ACC112 (cell line): ENCODE results near the gene ABCD3.
A peak's percentile ranks its signal among the peaks of the same experiment; 100 is the strongest.

Source experiments
- H2AFZ ChIP-seq: fragments of 200-600 bp; sonication (generic); one replicate; pipeline ENCODE4 v1.6.0; 2017; ENCODE audit warnings: antibody characterized with exemption, low read length; ENCODE audit not compliant: unreplicated experiment
- H3K27ac ChIP-seq: fragments of 200-600 bp; sonication (generic); 2 replicates; pipeline ENCODE4 v1.5.1; 2014; ENCODE audit warnings: low read depth, mild to moderate bottlenecking, antibody characterized with exemption, low read length, moderate library complexity
- H3K27me3 ChIP-seq: fragments of 200-600 bp; sonication (generic); 2 replicates; pipeline ENCODE4 v1.6.1; 2014; ENCODE audit warnings: mild to moderate bottlenecking, antibody characterized with exemption, low read length, moderate library complexity, mixed read lengths; ENCODE audit not compliant: insufficient read depth
- H3K36me3 ChIP-seq: fragments of 200-600 bp; sonication (generic); 2 replicates; pipeline ENCODE4 v1.6.1; 2016; ENCODE audit warnings: mild to moderate bottlenecking, antibody characterized with exemption, low read length, moderate library complexity, mixed read lengths; ENCODE audit not compliant: insufficient read depth
- H3K4me1 ChIP-seq: fragments of 200-600 bp; sonication (generic); one replicate; pipeline ENCODE4 v1.6.1; 2016; ENCODE audit warnings: low read length, mixed read lengths; ENCODE audit not compliant: insufficient read depth, unreplicated experiment, control insufficient read depth
- H3K4me3 ChIP-seq: fragments of 200-600 bp; sonication (generic); 2 replicates; pipeline ENCODE4 v1.5.1; 2014; ENCODE audit warnings: mild to moderate bottlenecking, low read depth, low read length
- H3K79me2 ChIP-seq: fragments of 200-600 bp; sonication (generic); one replicate; pipeline ENCODE4 v1.6.0; 2016; ENCODE audit warnings: low read length; ENCODE audit not compliant: control insufficient read depth, unreplicated experiment, insufficient read depth

The ABCD3 gene

GRCh38 chr1:94549706-94550105 lies 131.5 kb downstream of the ABCD3 start:
- H3K36me3 ChIP-seq = no peaks in the 10 kb centered on the region
- no peaks in the 10 kb centered on the region for H3K27me3 ChIP-seq
- H3K79me2 ChIP-seq = no peaks in the 10 kb centered on the region
- no peak overlapping the region for H3K4me3 ChIP-seq
- no peak overlapping the region for H3K27ac ChIP-seq
- peaks cover 21% of the 10 kb centered on the region for H3K4me1 ChIP-seq
- no peak overlapping the region for H2AFZ ChIP-seq

GRCh38 chr1:94550396-94550795 lies 132.2 kb downstream of the ABCD3 start:
- H3K4me3 ChIP-seq = no peak overlapping the region
- no peaks in the 10 kb centered on the region for H3K36me3 ChIP-seq
- no peak overlapping the region for H3K27ac ChIP-seq
- peaks cover 16% of the 10 kb centered on the region for H3K4me1 ChIP-seq
- no peaks in the 10 kb centered on the region for H3K27me3 ChIP-seq
- H3K79me2 ChIP-seq = no peaks in the 10 kb centered on the region
- no peak overlapping the region for H2AFZ ChIP-seq

- Histone ChIP-seq H3K4me3 (no peak overlapping the region), H3K27me3 (no peaks in the 10 kb centered on the region), H3K36me3 (no peaks in the 10 kb centered on the region), H3K27ac (no peak overlapping the region), H3K79me2 (no peaks in the 10 kb centered on the region), H3K4me1 (peaks cover 15% of the 10 kb centered on the region), H2AFZ (no peak overlapping the region)
These were observed 132.6 kb downstream of the ABCD3 start for GRCh38 chr1:94550800-94551241.

- Histone ChIP-seq H3K79me2 (no peaks in the 10 kb centered on the region), H3K4me3 (no peak overlapping the region), H3K36me3 (no peaks in the 10 kb centered on the region), H3K27ac (no peak overlapping the region), H2AFZ (no peak overlapping the region), H3K27me3 (no peaks in the 10 kb centered on the region), H3K4me1 (peaks cover 15% of the 10 kb centered on the region)
These were observed 133.3 kb downstream of the ABCD3 start for GRCh38 chr1:94551449-94551848.

- no peaks in the 10 kb centered on the region for H3K36me3 ChIP-seq
- H2AFZ ChIP-seq = no peak overlapping the region
- peaks cover 15% of the 10 kb centered on the region for H3K4me1 ChIP-seq
- no peak overlapping the region for H3K4me3 ChIP-seq
- H3K79me2 ChIP-seq = no peaks in the 10 kb centered on the region
- H3K27ac ChIP-seq = no peak overlapping the region
- H3K27me3 ChIP-seq = no peaks in the 10 kb centered on the region
These were observed 133.9 kb downstream of the ABCD3 start for GRCh38 chr1:94552071-94552586.

- Histone ChIP-seq H3K27ac (no peak overlapping the region), H2AFZ (peak overlapping the region; percentile 83), H3K4me3 (peak overlapping the region; percentile 49; the same call in 1 of the 2 replicates)
These were observed 135.1 kb downstream of the ABCD3 start for GRCh38 chr1:94553323-94553730.

GRCh38 chr1:94553931-94554330 lies 135.7 kb downstream of the ABCD3 start:
- Histone ChIP-seq H3K27me3 (no peaks in the 10 kb centered on the region), H3K36me3 (no peaks in the 10 kb centered on the region), H3K79me2 (no peaks in the 10 kb centered on the region), H3K27ac (no peak overlapping the region), H3K4me3 (no peak overlapping the region), H3K4me1 (peaks cover 15% of the 10 kb centered on the region), H2AFZ (no peak overlapping the region)

More at GRCh38 chr1:94553323-94553730, 135.1 kb downstream of the ABCD3 start:
- H3K4me1 ChIP-seq = peaks cover 15% of the 10 kb centered on the region
- H3K79me2 ChIP-seq = no peaks in the 10 kb centered on the region
- no peaks in the 10 kb centered on the region for H3K27me3 ChIP-seq
- H3K36me3 ChIP-seq = no peaks in the 10 kb centered on the region

GRCh38 chr1:94554580-94554979 lies 136.4 kb downstream of the ABCD3 start:
- no peaks in the 10 kb centered on the region for H3K79me2 ChIP-seq
- H3K27me3 ChIP-seq = no peaks in the 10 kb centered on the region
- H3K36me3 ChIP-seq = no peaks in the 10 kb centered on the region
- H2AFZ ChIP-seq = no peak overlapping the region
- no peak overlapping the region for H3K4me3 ChIP-seq
- peaks cover 15% of the 10 kb centered on the region for H3K4me1 ChIP-seq
- no peak overlapping the region for H3K27ac ChIP-seq

GRCh38 chr1:94555091-94555490 lies 136.9 kb downstream of the ABCD3 start:
- no peak overlapping the region for H2AFZ ChIP-seq
- peaks cover 15% of the 10 kb centered on the region for H3K4me1 ChIP-seq
- no peaks in the 10 kb centered on the region for H3K79me2 ChIP-seq
- H3K27ac ChIP-seq = no peak overlapping the region
- no peaks in the 10 kb centered on the region for H3K27me3 ChIP-seq
- no peak overlapping the region for H3K4me3 ChIP-seq
- no peaks in the 10 kb centered on the region for H3K36me3 ChIP-seq

GRCh38 chr1:94559921-94560320 lies 141.7 kb downstream of the ABCD3 start:
- Histone ChIP-seq H3K27ac (no peak overlapping the region), H2AFZ (no peak overlapping the region), H3K79me2 (no peaks in the 10 kb centered on the region), H3K4me1 (no peaks in the 10 kb centered on the region), H3K36me3 (no peaks in the 10 kb centered on the region), H3K4me3 (no peak overlapping the region), H3K27me3 (no peaks in the 10 kb centered on the region)

- no peak overlapping the region for H3K27ac ChIP-seq
- H2AFZ ChIP-seq = no peak overlapping the region
- no peaks in the 10 kb centered on the region for H3K79me2 ChIP-seq
- H3K27me3 ChIP-seq = no peaks in the 10 kb centered on the region
- H3K4me1 ChIP-seq = no peaks in the 10 kb centered on the region
- H3K4me3 ChIP-seq = no peak overlapping the region
- H3K36me3 ChIP-seq = no peaks in the 10 kb centered on the region
These were observed 142.1 kb downstream of the ABCD3 start for GRCh38 chr1:94560333-94560732.
